Measurements from ENCODE around the gene SMPD1.

GRCh38 chr11:6388748-6389147 is 1.5 kb upstream of the SMPD1 start:
- TF ChIP-seq POLR2A (IDR thresholded peaks at IDR 0.05) (no peak), CTCF (IDR thresholded peaks at IDR 0.05) (no peak)
